Adrenal gland (tissue), 12 donors: ENCODE results near the gene MSMB. TPM values are rescaled to one million over a fixed set of nuclear protein-coding genes. Genes with fewer than 3 reads are reported as not detected.

ENCODE experiments used
- DNase-seq, 7 donors: peaks; one replicate each; pipeline ENCODE4 v3.0.0-alpha.2; 2019 to 2020
- H3K27ac ChIP-seq, 5 donors: fragments of 200-600 bp; sonication (generic) in 4 of 5; 1 replicate in 3 of 5; 2 replicates in 2 of 5; pipeline versions ENCODE4 v1.5.1 to v1.8.0; 2016 to 2020; ENCODE audit warnings: mild to moderate bottlenecking in 1 of 5
- H3K27me3 ChIP-seq: fragments of 200-600 bp; 2 replicates; pipeline ENCODE4 v1.8.0; 2021
- H3K36me3 ChIP-seq, 2 donors: fragments of 200-600 bp; replicated peaks in 1 of 2; 1 replicate in 1 of 2; 2 replicates in 1 of 2; pipeline versions ENCODE4 v1.5.1 to v1.8.0; 2018 to 2022
- H3K4me1 ChIP-seq, 2 donors: fragments of 200-600 bp; replicated peaks in 1 of 2; 1 replicate in 1 of 2; 2 replicates in 1 of 2; pipeline versions ENCODE4 v1.5.1 to v1.8.0; 2018 to 2021
- H3K4me3 ChIP-seq, 4 donors: fragments of 200-600 bp; sonication (generic) in 3 of 4; one replicate each; pipeline ENCODE4 v1.5.1; 2016 to 2018
- H3K9me3 ChIP-seq, 3 donors: fragments of 200-600 bp; sonication (generic) in 1 of 3; replicated peaks in 1 of 3; 1 replicate in 2 of 3; 2 replicates in 1 of 3; pipeline versions ENCODE4 v1.5.1 to v1.8.0; 2016 to 2021
- POLR2A ChIP-seq, 2 donors: fragments of 450-650 bp; IDR thresholded peaks; one replicate each; pipeline ENCODE4 v1.6.1; 2017; ENCODE audit warnings: antibody characterized with exemption in 2 of 2, mild to moderate bottlenecking in 2 of 2, moderate library complexity in 1 of 2
- WGBS, 4 donors: extraction: QIAGEN DNeasy Blood & Tissue Kit in 2 of 4; methylation state at CpG; one replicate each; pipeline versions ENCODE4 v1.1.5 to v1.1.7; 2013 to 2017; 5-methylcytosine and 5-hydroxymethylcytosine counted together
- intact Hi-C, 2 donors: fragments of 100-400 bp; cut with DNase I; formaldehyde crosslinking; loops; one replicate each; pipeline versions ENCODE4 v1.14.1 to v1.15.0; 2022 to 2023
- polyA plus RNA-seq, 3 donors: library from polyadenylated mRNA; stranded (reverse); fragments of 200-250 nt in 2 of 3; fragments of 350-450 nt in 1 of 3; fragmentation: Illumina TruSeq in 1 of 3; extraction: RNeasy Lipid Tissue Mini Kit (QIAGEN cat#74804) in 1 of 3; gene quantifications; one replicate each; pipeline ENCODE4 v1.2.3, GENCODE V29; 2013 to 2014
- total RNA-seq, 9 donors: library from RNA; depleted of rRNA in 4 of 9; stranded (reverse); fragments of >200 nt in 4 of 9; fragments of 120-200 nt in 1 of 9; fragmentation: NEBNext Ultra II Directional in 1 of 9; extraction: Animal tissue kit (Norgen Biotek cat#: 25700) in 1 of 9; gene quantifications; one replicate each; pipeline versions ENCODE4 v1.1.0 to v1.2.4, GENCODE V29; 2013 to 2023
- TF ChIP-seq, protein P1 (sequence below), 6 experiments: fragments of 450-650 bp in 4 of 6; fragments of 200-600 bp in 2 of 6; sonication (generic) in 1 of 6; IDR thresholded peaks; 1 replicate in 5 of 6; 2 replicates in 1 of 6; pipeline versions ENCODE4 v1.5.1 to v1.8.0; 2016 to 2021; ENCODE audit warnings: antibody characterized with exemption in 6 of 6, mild to moderate bottlenecking in 2 of 6, moderate library complexity in 1 of 6
- donor health status: healthy with polysubstance abuse.
- donor health status: Bipolar disorder and iron deficiency.
- donor health status: DM: yes; HTN: yes; CAD: no.
- donor health status: DM: no; HTN: no; CAD: no.
- donor health status: DM: no; HTN: no; CAD: no.
- donor health status: DM: yes; HTN: yes; CAD: no.

The MSMB gene
- total and polyA plus RNA-seq, 12 donors, result not detected

DNA sequence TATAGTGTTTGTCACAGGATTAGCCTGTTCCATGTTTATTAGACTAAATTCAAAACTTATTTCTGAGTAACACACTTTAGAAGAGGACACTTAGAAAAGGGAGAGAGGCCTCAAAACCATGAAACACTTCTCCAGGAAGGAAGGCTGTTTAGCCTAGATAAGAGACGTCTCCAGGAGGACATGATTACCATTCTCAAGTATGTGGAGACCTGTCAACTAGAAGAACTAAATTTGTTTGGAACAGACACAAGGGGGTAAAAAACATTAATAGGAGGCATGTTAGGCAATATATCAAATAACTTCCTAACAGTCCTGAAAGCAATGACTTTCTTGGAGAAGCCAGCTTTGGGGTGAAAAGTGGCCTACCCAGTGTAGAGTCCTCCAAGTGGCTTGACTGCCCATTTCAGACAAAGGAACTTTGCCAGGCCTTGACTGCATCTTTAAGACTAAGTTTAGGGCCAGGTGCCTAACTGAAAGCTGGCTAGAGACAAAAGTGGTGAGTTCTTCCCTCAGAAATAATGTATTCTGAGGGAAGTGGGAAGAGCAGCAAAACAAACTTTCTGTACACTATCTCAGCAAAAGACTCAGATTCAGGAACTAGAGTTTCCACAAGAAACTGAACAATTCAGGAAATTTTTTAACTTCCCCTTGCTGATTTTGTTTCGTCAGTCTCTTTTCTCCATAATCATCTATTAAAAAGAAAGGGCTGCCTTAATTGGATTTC, 27.5 kb downstream of the MSMB start:
- H3K4me1 ChIP-seq, result peaks cover 25 to 58% of the 10 kb centered on the region in 2 donors
- peak overlapping the region in 3 of 5 donors; percentile 0 to 78 (median 42) for H3K27ac ChIP-seq

DNA sequence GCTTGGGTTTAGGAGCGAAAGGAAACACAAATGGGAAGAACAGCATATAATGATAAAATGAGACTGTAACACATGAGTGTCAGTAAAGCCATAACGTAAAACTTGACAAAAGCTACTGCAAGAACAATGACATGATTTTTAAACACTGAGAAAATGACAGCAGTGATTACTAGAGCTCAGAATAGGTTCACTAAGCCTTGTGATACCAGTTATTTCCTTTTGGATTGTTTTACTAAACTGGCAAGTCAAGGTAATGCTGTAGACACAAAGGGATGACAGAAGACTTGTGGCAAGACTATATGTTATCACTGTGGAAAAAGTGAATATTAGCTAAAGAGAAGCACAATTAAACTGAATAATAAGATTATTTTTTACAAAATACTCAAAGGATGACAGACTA, 28.3 kb downstream of the MSMB start:
- peaks cover 25 to 55% of the 10 kb centered on the region in 2 donors for H3K4me1 ChIP-seq
- DNase-seq, result no peak
- peaks cover 0 to 24% of the 10 kb centered on the region in 2 donors for H3K36me3 ChIP-seq
- H3K4me3 ChIP-seq, result no peak overlapping the region
- H3K27ac ChIP-seq, result peak overlapping the region in 2 of 5 donors; percentile 42 to 78
- 84 to 86% (median 85%) methylated on average over 2 of the region's 2 CpGs for WGBS, 4 donors
- H3K27me3 ChIP-seq, result no peaks in the 10 kb centered on the region
- no peaks in the 10 kb centered on the region for H3K9me3 ChIP-seq
- TF ChIP-seq, protein P1, sequence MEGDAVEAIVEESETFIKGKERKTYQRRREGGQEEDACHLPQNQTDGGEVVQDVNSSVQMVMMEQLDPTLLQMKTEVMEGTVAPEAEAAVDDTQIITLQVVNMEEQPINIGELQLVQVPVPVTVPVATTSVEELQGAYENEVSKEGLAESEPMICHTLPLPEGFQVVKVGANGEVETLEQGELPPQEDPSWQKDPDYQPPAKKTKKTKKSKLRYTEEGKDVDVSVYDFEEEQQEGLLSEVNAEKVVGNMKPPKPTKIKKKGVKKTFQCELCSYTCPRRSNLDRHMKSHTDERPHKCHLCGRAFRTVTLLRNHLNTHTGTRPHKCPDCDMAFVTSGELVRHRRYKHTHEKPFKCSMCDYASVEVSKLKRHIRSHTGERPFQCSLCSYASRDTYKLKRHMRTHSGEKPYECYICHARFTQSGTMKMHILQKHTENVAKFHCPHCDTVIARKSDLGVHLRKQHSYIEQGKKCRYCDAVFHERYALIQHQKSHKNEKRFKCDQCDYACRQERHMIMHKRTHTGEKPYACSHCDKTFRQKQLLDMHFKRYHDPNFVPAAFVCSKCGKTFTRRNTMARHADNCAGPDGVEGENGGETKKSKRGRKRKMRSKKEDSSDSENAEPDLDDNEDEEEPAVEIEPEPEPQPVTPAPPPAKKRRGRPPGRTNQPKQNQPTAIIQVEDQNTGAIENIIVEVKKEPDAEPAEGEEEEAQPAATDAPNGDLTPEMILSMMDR (IDR thresholded peaks at IDR 0.05), result no peak
- no peak for TF ChIP-seq POLR2A (IDR thresholded peaks at IDR 0.05)
- intact Hi-C loops, result no loop called here

More for the DNA sequence above, 27.5 kb downstream of the MSMB start:
- Histone ChIP-seq H3K27me3 (no peaks in the 10 kb centered on the region), H3K36me3 (peaks cover 0 to 16% of the 10 kb centered on the region in 2 donors), H3K9me3 (no peaks in the 10 kb centered on the region), H3K4me3 (peak overlapping the region in 1 of 4 donors; percentile 17)
- no peak for TF ChIP-seq POLR2A (IDR thresholded peaks at IDR 0.05)
- TF ChIP-seq, protein P1 (IDR thresholded peaks at IDR 0.05), result no peak
- DNase-seq, result no peak
- intact Hi-C loops, result no loop called here
- 37 to 41% (median 39%) methylated on average over 2 of the region's 2 CpGs for WGBS, 4 donors

DNA sequence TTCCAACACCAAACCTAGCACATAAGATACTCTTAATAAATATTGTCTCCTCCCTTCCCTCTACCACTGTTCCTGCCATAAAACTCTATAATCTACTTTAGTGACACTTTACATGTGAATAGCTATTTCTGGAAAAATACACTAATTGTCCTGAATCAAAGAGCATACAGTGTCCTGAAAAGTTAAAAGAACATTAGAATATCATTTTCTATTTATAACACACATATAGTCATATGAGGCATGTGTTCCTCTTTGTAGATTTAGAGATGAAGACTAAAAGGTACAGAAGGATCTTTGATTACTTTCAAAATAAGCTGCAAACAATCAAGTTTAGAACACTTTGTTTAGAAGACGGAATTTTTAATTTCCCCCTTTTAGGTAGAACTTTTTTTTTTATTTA, 29.3 kb downstream of the MSMB start:
- intact Hi-C loops, result no loop called here
- WGBS, 4 donors, result 76 to 86% (median 84%) methylated on average over 1 of the region's 1 CpG
- no peak overlapping the region for H3K27ac ChIP-seq
- peaks cover 0 to 34% of the 10 kb centered on the region in 2 donors for H3K36me3 ChIP-seq
- no peak for DNase-seq
- TF ChIP-seq, protein P1 (IDR thresholded peaks at IDR 0.05), result no peak
- no peak for TF ChIP-seq POLR2A (IDR thresholded peaks at IDR 0.05)
- no peak overlapping the region for H3K4me3 ChIP-seq
- H3K27me3 ChIP-seq, result no peaks in the 10 kb centered on the region
- H3K4me1 ChIP-seq, result peaks cover 25 to 50% of the 10 kb centered on the region in 2 donors
- H3K9me3 ChIP-seq, result no peaks in the 10 kb centered on the region

DNA sequence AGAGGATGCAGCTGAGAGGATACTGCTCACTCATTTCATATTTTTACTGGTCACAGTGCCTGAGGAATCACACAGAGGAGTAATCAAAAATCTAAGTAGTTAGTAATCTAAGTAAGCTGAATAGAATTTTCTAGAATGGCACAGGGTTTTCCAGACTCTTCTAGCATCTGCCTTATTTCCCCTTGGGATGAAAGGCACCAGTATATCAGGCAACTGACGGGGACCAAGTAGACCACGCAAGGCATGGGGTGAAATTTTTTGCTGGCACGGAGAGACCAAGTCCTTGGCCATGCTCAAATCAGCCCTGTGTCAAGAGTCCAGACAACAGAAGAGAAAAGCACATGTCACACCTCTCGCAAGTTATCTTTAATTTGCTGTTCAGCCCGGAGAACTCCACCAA, 29.9 kb downstream of the MSMB start:
- WGBS, 4 donors, result 93 to 99% (median 96%) methylated on average over 5 of the region's 5 CpGs
- intact Hi-C loops, result no loop called here
- Histone ChIP-seq H3K9me3 (no peaks in the 10 kb centered on the region), H3K4me1 (peaks cover 25 to 47% of the 10 kb centered on the region in 2 donors), H3K36me3 (peaks cover 0 to 40% of the 10 kb centered on the region in 2 donors), H3K27me3 (no peaks in the 10 kb centered on the region), H3K27ac (no peak overlapping the region), H3K4me3 (no peak overlapping the region)
- no peak for TF ChIP-seq POLR2A (IDR thresholded peaks at IDR 0.05)
- TF ChIP-seq, protein P1 (IDR thresholded peaks at IDR 0.05), result no peak
- DNase-seq, result no peak
